ENCODE results near the gene ZNF549.
A peak's percentile ranks its signal among the peaks of the same experiment; 100 is the strongest.

ZNF549 gene

DNA sequence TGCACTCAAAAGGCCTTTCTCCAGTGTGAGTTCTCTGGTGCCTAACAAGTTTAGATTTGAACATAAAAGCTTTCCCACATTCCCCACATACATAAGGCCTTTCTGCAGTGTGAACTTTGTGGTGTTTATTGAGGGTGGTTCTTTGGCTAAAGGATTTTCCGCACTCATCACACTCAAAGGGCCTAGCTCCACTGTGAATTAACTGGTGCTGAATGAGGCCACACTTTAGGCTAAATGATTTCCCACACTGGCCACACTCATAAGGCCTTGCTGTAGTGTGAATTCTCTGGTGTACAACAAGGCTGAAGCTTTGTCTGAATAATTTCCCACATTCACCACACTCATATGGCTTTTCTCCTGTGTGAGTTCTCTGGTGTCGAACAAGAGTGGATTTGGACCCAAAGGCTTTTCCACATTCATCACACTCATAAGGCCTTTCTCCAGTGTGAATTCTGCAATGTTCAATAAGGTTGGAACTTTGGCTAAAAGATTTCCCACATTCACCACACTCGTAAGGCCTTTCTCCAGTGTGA lies 45.3 kb downstream of the ZNF549 start:
- H4K8ac ChIP-seq (ENCODE audit: low read depth, low read length), result no peak overlapping the region
- no peaks in the 10 kb centered on the region for H3K4me1 ChIP-seq (ENCODE audit: control insufficient read depth, low read depth, low read length)
- no peak overlapping the region for H2BK120ac ChIP-seq (ENCODE audit: low read depth, low read length)
- H3K4me3 ChIP-seq (ENCODE audit: low read length), result peak overlapping the region; percentile 45
- H3K27me3 ChIP-seq (ENCODE audit: insufficient read depth, low read length, poor library complexity), result no peaks in the 10 kb centered on the region
- no peak overlapping the region for H2AK5ac ChIP-seq (ENCODE audit: low read length)
- H3K23ac ChIP-seq (ENCODE audit: low read length), result no peak overlapping the region
- H3K9ac ChIP-seq (ENCODE audit: low read length), result no peak overlapping the region
- H3K27ac ChIP-seq (ENCODE audit: low read depth, low read length), result no peak overlapping the region
- no peak overlapping the region for H4K5ac ChIP-seq (ENCODE audit: low read length)
- peaks cover 29% of the 10 kb centered on the region for H3K36me3 ChIP-seq (ENCODE audit: control insufficient read depth, insufficient read depth, low read length)
- DNase-seq, result no peak
- H3K4ac ChIP-seq (ENCODE audit: low read depth, low read length), result no peak overlapping the region
- no peak overlapping the region for H3K4me2 ChIP-seq (ENCODE audit: low read length)
- no peak overlapping the region for H3K56ac ChIP-seq (ENCODE audit: low read length)
- no peak overlapping the region for H2BK15ac ChIP-seq (replicated peaks; ENCODE audit: low read depth)
- WGBS (ENCODE audit: extremely low coverage, insufficient coverage, low lambda C conversion rate), result no CpG with 5 or more reads among the region's 3 CpGs
- peaks cover 8% of the 10 kb centered on the region for H3K79me2 ChIP-seq (ENCODE audit: control insufficient read depth, insufficient read depth, low read length)
- no peak overlapping the region for H2BK5ac ChIP-seq (ENCODE audit: low read length)
- peaks cover 11% of the 10 kb centered on the region for H3K79me1 ChIP-seq (ENCODE audit: low read length)
- H3K18ac ChIP-seq (ENCODE audit: low read length), result no peak overlapping the region

GRCh38 chr19:57576661-57577060 lies 49.5 kb downstream of the ZNF549 start:
- H3K4me2 ChIP-seq (ENCODE audit: low read length), result no peak overlapping the region
- H4K8ac ChIP-seq (ENCODE audit: low read depth, low read length), result no peak overlapping the region
- H3K4ac ChIP-seq (ENCODE audit: low read depth, low read length), result no peak overlapping the region
- no peak overlapping the region for H3K9ac ChIP-seq (ENCODE audit: low read length)
- H3K79me1 ChIP-seq (ENCODE audit: low read length), result peaks cover 21% of the 10 kb centered on the region
- peaks cover 16% of the 10 kb centered on the region for H3K79me2 ChIP-seq (ENCODE audit: control insufficient read depth, insufficient read depth, low read length)
- H3K36me3 ChIP-seq (ENCODE audit: control insufficient read depth, insufficient read depth, low read length), result peaks cover 29% of the 10 kb centered on the region
- H2BK120ac ChIP-seq (ENCODE audit: low read depth, low read length), result no peak overlapping the region
- H3K27ac ChIP-seq (ENCODE audit: low read depth, low read length), result no peak overlapping the region
- no peak overlapping the region for H3K23ac ChIP-seq (ENCODE audit: low read length)
- no peak overlapping the region for H3K18ac ChIP-seq (ENCODE audit: low read length)
- no peak for DNase-seq
- no peak overlapping the region for H4K5ac ChIP-seq (ENCODE audit: low read length)
- H3K4me3 ChIP-seq (ENCODE audit: low read length), result peak overlapping the region; percentile 24
- H3K27me3 ChIP-seq (ENCODE audit: insufficient read depth, low read length, poor library complexity), result no peaks in the 10 kb centered on the region
- H2BK5ac ChIP-seq (ENCODE audit: low read length), result no peak overlapping the region
- peaks cover 2% of the 10 kb centered on the region for H3K4me1 ChIP-seq (ENCODE audit: control insufficient read depth, low read depth, low read length)
- no peak overlapping the region for H2BK15ac ChIP-seq (replicated peaks; ENCODE audit: low read depth)
- no peak overlapping the region for H3K56ac ChIP-seq (ENCODE audit: low read length)
- no peak overlapping the region for H2AK5ac ChIP-seq (ENCODE audit: low read length)

- H3K4me3 ChIP-seq (ENCODE audit: low read length), result peak within 1 kb of the TSS; percentile 85
- no peaks in the 10 kb centered on the region for H3K27me3 ChIP-seq (ENCODE audit: insufficient read depth, low read length, poor library complexity)
- peaks cover 16% of the 10 kb centered on the region for H3K79me2 ChIP-seq (ENCODE audit: control insufficient read depth, insufficient read depth, low read length)
- peak within 1 kb of the TSS; percentile 80 for H3K9ac ChIP-seq (ENCODE audit: low read length)
- peaks cover 21% of the 10 kb centered on the region for H3K79me1 ChIP-seq (ENCODE audit: low read length)
- H2AK5ac ChIP-seq (ENCODE audit: low read length), result no peak within 1 kb of the TSS
- H2BK120ac ChIP-seq (ENCODE audit: low read depth, low read length), result no peak within 1 kb of the TSS
- no peak within 1 kb of the TSS for H2BK5ac ChIP-seq (ENCODE audit: low read length)
- WGBS (ENCODE audit: extremely low coverage, insufficient coverage, low lambda C conversion rate), result no CpG with 5 or more reads among the region's 62 CpGs
- peak; percentile 100 for DNase-seq
- no peak within 1 kb of the TSS for H3K27ac ChIP-seq (ENCODE audit: low read depth, low read length)
- no peak within 1 kb of the TSS for H3K18ac ChIP-seq (ENCODE audit: low read length)
- no peak within 1 kb of the TSS for H3K23ac ChIP-seq (ENCODE audit: low read length)
- no peak within 1 kb of the TSS for H4K8ac ChIP-seq (ENCODE audit: low read depth, low read length)
- H4K5ac ChIP-seq (ENCODE audit: low read length), result no peak within 1 kb of the TSS
- H3K4me2 ChIP-seq (ENCODE audit: low read length), result peak within 1 kb of the TSS; percentile 65
- H2BK15ac ChIP-seq (replicated peaks; ENCODE audit: low read depth), result no peak within 1 kb of the TSS
- H3K56ac ChIP-seq (ENCODE audit: low read length), result peak within 1 kb of the TSS; percentile 95
- H3K4me1 ChIP-seq (ENCODE audit: control insufficient read depth, low read depth, low read length), result peaks cover 2% of the 10 kb centered on the region
- peak within 1 kb of the TSS; percentile 27 for H3K4ac ChIP-seq (ENCODE audit: low read depth, low read length)
- peaks cover 14% of the 10 kb centered on the region for H3K36me3 ChIP-seq (ENCODE audit: control insufficient read depth, insufficient read depth, low read length)
These were observed 51.5 kb downstream of the ZNF549 start, which contains the start of gene ZNF416 for GRCh38 chr19:57578487-57579205. TSS of gene ZNF416 (minus strand) at chr19:57578911. CDS start at chr19:57578704, 207 bp downstream.

DNA sequence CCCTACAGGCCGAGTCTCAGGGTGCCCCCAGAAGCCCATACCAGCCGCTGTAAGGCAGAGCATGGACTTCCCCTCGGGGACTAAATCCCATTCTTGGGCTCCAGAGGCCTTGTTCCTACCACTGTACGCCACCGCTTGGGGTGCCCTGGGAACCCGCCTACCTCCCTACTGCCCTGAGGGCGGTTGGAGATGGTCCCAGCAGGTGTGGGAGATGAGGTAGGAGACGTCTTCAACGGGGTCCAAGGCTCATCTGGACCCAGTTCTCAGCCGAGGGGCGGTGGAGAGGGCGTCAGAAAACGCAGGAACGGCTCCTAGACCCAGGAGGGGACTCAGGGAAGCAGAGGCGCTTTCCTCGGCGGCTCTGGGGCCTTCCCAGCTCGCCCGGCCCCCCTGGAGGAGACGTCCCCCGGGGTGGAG lies 56.0 kb downstream of the ZNF549 start:
- Histone ChIP-seq H4K8ac (ENCODE audit: low read depth, low read length) (no peak overlapping the region), H2BK5ac (ENCODE audit: low read length) (no peak overlapping the region), H4K5ac (ENCODE audit: low read length) (no peak overlapping the region), H3K79me1 (ENCODE audit: low read length) (peaks cover 23% of the 10 kb centered on the region), H3K27me3 (ENCODE audit: insufficient read depth, low read length, poor library complexity) (no peaks in the 10 kb centered on the region), H3K4me3 (ENCODE audit: low read length) (no peak overlapping the region), H3K4me1 (ENCODE audit: control insufficient read depth, low read depth, low read length) (no peaks in the 10 kb centered on the region), H2AK5ac (ENCODE audit: low read length) (no peak overlapping the region), H3K4ac (ENCODE audit: low read depth, low read length) (peak overlapping the region; percentile 26), H2BK120ac (ENCODE audit: low read depth, low read length) (no peak overlapping the region), H3K27ac (ENCODE audit: low read depth, low read length) (no peak overlapping the region), H3K4me2 (ENCODE audit: low read length) (peak overlapping the region; percentile 86), H3K9ac (ENCODE audit: low read length) (peak overlapping the region; percentile 28), H3K79me2 (ENCODE audit: control insufficient read depth, insufficient read depth, low read length) (peaks cover 13% of the 10 kb centered on the region), H3K18ac (ENCODE audit: low read length) (peak overlapping the region; percentile 5), H3K23ac (ENCODE audit: low read length) (no peak overlapping the region), H3K36me3 (ENCODE audit: control insufficient read depth, insufficient read depth, low read length) (peaks cover 2% of the 10 kb centered on the region), H3K56ac (ENCODE audit: low read length) (peak overlapping the region; percentile 95), H2BK15ac (replicated peaks; ENCODE audit: low read depth) (no peak overlapping the region)
- WGBS (ENCODE audit: extremely low coverage, insufficient coverage, low lambda C conversion rate), result no CpG with 5 or more reads among the region's 21 CpGs
- no peak for DNase-seq

- peak within 1 kb of the TSS; percentile 28 for H3K18ac ChIP-seq (ENCODE audit: low read length)
- WGBS (ENCODE audit: extremely low coverage, insufficient coverage, low lambda C conversion rate), result no CpG with 5 or more reads among the region's 76 CpGs
- H2BK120ac ChIP-seq (ENCODE audit: low read depth, low read length), result no peak within 1 kb of the TSS
- no peak within 1 kb of the TSS for H2BK5ac ChIP-seq (ENCODE audit: low read length)
- H2AK5ac ChIP-seq (ENCODE audit: low read length), result no peak within 1 kb of the TSS
- no peak within 1 kb of the TSS for H2BK15ac ChIP-seq (replicated peaks; ENCODE audit: low read depth)
- peak within 1 kb of the TSS; percentile 83 for H3K9ac ChIP-seq (ENCODE audit: low read length)
- H3K4ac ChIP-seq (ENCODE audit: low read depth, low read length), result peak within 1 kb of the TSS; percentile 75
- H3K79me1 ChIP-seq (ENCODE audit: low read length), result peaks cover 23% of the 10 kb centered on the region
- no peak within 1 kb of the TSS for H4K5ac ChIP-seq (ENCODE audit: low read length)
- H3K23ac ChIP-seq (ENCODE audit: low read length), result peak within 1 kb of the TSS; percentile 75
- H3K79me2 ChIP-seq (ENCODE audit: control insufficient read depth, insufficient read depth, low read length), result peaks cover 12% of the 10 kb centered on the region
- H3K56ac ChIP-seq (ENCODE audit: low read length), result peak within 1 kb of the TSS; percentile 95
- H4K8ac ChIP-seq (ENCODE audit: low read depth, low read length), result no peak within 1 kb of the TSS
- peaks cover 3% of the 10 kb centered on the region for H3K36me3 ChIP-seq (ENCODE audit: control insufficient read depth, insufficient read depth, low read length)
- peak within 1 kb of the TSS; percentile 86 for H3K4me2 ChIP-seq (ENCODE audit: low read length)
- no peaks in the 10 kb centered on the region for H3K4me1 ChIP-seq (ENCODE audit: control insufficient read depth, low read depth, low read length)
- H3K27me3 ChIP-seq (ENCODE audit: insufficient read depth, low read length, poor library complexity), result no peaks in the 10 kb centered on the region
- H3K27ac ChIP-seq (ENCODE audit: low read depth, low read length), result peak within 1 kb of the TSS; percentile 61
- peak within 1 kb of the TSS; percentile 79 for H3K4me3 ChIP-seq (ENCODE audit: low read length)
- peak; percentile 99 for DNase-seq
These were observed 56.6 kb downstream of the ZNF549 start, which contains the start of gene ZIK1 for GRCh38 chr19:57583521-57584416. TSS of gene ZIK1 (plus strand) at chr19:57584145. CDS start at chr19:57584357, 212 bp downstream.

All from mesendoderm (in vitro differentiated cells).